ENCODE data around the gene PRCD. TPM values are rescaled to one million over a fixed set of nuclear protein-coding genes. Genes with fewer than 3 reads are reported as not detected.
"Not testable (repeated sequence)": the region's sequence is repeated elsewhere in the genome, so short reads cannot be mapped to it uniquely, and the experiment has no call there.

PRCD gene
- total RNA-seq, 1 donor from 2014 or later, result 3.3 TPM

DNA sequence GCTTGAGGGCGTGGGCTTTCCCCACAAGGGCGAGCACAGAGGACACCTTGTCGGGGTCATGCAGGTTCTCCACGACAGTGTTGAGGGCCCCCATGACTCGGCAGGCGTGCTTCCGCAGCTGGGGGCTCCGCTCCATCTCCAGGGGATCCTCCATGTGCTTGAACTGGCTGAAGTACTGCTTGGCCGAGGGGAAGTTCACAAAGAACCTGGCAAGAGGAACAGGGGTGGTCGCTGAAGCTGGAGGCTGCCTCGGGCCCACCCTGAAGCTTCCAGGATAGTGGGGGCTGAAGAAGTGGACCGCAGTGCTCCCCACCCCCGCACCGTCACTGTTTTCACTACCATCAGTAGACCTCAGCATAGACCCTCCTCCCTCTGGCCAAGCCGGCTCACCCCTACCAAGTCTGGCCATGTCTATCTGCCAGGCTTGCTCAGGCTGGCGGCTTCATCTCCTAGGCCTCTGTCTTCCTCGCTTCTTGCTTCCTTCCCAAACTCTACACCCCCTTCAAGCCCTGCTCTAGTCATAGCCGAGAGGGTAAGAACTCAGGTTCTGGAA, 8.3 kb upstream of the PRCD start:
- H3K27ac Mint-ChIP-seq, result peak overlapping the region; percentile 75
- H3K27me3 Mint-ChIP-seq, result peaks cover 24% of the 10 kb centered on the region
- DNase-seq (ENCODE audit: extremely low spot score, unreplicated experiment), result no peak
- no peaks in the 10 kb centered on the region for H3K36me3 Mint-ChIP-seq
- H3K4me3 Mint-ChIP-seq, result peak overlapping the region; percentile 15
- no peaks in the 10 kb centered on the region for H3K9me3 Mint-ChIP-seq
- TF ChIP-seq, protein P1, sequence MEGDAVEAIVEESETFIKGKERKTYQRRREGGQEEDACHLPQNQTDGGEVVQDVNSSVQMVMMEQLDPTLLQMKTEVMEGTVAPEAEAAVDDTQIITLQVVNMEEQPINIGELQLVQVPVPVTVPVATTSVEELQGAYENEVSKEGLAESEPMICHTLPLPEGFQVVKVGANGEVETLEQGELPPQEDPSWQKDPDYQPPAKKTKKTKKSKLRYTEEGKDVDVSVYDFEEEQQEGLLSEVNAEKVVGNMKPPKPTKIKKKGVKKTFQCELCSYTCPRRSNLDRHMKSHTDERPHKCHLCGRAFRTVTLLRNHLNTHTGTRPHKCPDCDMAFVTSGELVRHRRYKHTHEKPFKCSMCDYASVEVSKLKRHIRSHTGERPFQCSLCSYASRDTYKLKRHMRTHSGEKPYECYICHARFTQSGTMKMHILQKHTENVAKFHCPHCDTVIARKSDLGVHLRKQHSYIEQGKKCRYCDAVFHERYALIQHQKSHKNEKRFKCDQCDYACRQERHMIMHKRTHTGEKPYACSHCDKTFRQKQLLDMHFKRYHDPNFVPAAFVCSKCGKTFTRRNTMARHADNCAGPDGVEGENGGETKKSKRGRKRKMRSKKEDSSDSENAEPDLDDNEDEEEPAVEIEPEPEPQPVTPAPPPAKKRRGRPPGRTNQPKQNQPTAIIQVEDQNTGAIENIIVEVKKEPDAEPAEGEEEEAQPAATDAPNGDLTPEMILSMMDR (conservative IDR thresholded peaks at IDR 0.05), result no peak
- H3K4me1 Mint-ChIP-seq (ENCODE audit: unreplicated experiment), result peaks cover 31% of the 10 kb centered on the region

DNA sequence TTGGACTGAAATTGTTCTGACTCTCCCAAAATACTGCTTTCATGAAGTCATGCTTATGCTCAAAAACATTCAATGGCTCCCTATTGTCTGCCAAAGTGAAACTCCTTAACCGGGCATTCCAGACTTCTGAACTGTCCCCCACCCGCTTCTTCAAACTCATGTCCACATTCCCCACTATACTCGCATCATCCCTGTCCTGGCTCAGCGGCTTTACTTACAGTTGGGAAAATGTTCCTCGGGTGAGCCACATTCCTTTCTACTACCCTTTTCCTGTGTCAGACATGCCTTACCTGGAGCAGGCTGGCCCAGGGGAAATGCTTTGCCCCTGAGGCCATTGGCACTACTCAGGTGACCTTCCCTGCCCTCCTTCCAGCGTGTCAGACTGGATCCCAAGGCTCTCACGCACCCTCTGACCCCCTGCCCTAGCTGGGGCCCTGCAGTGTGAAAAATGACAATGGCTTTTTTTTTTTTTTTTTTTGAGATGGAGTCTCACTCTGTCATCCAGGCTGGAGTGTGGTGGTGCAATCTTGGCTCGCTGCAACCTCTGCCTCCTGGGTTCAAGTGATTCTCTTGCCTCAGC, 7.7 kb upstream of the PRCD start:
- Mint-ChIP-seq H3K9me3 (no peaks in the 10 kb centered on the region), H3K27me3 (peaks cover 27% of the 10 kb centered on the region), H3K4me1 (ENCODE audit: unreplicated experiment) (peaks cover 30% of the 10 kb centered on the region), H3K36me3 (no peaks in the 10 kb centered on the region), H3K4me3 (peak overlapping the region; percentile 15), H3K27ac (peak overlapping the region; percentile 75)
- DNase-seq (ENCODE audit: extremely low spot score, unreplicated experiment), result no peak
- TF ChIP-seq, protein P1 (conservative IDR thresholded peaks at IDR 0.05), result no peak

DNA sequence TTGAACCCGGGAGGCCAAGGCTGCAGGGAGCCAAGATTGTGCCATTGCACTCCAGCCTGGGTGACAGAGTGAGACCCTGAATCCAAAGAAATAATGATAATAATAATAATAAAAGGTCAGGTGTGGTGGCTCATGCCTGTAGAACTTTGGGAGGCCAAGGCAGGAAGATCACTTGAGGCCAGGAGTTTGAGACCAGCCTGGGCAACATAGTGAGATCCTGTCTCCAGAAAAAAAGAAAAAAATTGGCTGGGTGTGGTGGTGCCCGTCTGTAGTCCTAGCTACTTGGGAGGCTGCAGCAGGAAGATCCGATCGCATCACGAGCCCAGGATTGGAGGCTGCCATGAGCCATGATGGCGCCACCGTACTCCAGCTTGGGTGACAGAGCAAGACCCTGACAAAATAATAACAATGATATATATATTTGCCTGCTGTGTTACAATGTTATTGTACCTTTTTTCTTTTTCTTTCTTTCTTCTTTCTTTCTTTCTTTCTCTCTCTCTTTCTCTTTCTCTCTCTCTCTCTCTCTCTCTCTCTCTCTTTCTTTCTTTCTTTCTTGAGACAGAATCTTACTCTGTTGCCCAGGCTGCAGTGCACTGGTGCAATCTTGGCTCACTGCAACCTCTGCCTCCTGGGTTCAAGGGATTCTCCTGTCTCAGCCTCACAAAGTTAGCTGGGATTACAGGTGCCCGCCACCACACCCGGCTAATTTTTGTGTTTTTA, 6.0 kb upstream of the PRCD start:
- not testable (repeated sequence) for DNase-seq (ENCODE audit: extremely low spot score, unreplicated experiment); H3K27ac Mint-ChIP-seq; H3K36me3 Mint-ChIP-seq; H3K9me3 Mint-ChIP-seq; H3K4me3 Mint-ChIP-seq
- peaks cover 28% of the 10 kb centered on the region for H3K4me1 Mint-ChIP-seq (ENCODE audit: unreplicated experiment)
- peaks cover 33% of the 10 kb centered on the region for H3K27me3 Mint-ChIP-seq

DNA sequence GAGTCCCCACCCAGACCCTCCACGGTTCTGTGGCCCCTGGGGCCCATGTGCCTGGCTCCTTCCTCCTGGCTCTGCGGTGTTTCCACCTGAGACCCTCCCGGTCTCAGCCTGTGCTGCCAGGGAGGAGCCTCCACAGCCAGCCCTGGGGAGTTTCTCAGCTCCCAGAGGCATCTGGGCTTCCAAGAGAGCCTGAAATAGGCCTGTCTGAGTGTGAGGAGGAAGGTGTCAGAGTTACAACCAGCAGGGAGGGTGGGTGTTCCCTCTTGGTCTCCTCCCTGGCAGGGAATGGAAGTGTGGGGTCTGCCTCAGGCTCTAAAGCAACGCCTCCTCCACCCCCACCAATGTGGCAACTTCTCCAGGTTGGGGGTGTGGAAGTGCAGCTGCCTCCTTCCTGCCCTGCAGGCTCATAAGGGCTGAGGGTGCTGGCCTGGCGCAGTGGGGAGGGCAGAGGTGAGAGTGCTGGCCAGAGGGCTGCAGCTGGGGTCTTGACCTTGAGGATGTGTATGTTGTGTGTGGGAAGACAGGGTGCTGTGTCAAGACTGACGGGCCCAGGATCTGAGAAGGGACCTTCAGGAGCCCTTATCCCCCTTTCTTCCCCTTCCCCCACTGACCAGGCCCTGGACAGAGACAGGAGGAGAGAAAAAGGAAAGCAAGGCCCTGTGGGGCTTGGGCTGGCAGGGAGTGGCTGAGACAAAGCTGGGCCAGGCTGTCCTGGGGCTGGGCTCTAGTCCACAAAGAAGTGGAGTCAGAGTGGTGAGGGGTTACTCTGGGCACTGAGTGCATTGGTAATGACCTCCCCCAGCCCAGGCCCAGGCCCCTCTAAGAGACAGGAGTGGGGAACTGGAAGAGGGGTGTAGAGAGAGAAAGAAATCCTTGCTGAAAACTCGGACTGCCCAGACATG, 4.8 kb upstream of the PRCD start:
- Mint-ChIP-seq H3K4me1 (ENCODE audit: unreplicated experiment) (peaks cover 29% of the 10 kb centered on the region), H3K27ac (no peak overlapping the region), H3K4me3 (peak overlapping the region; percentile 44), H3K36me3 (no peaks in the 10 kb centered on the region), H3K9me3 (no peaks in the 10 kb centered on the region), H3K27me3 (peaks cover 42% of the 10 kb centered on the region)
- no peak for DNase-seq (ENCODE audit: extremely low spot score, unreplicated experiment)
- TF ChIP-seq, protein P1 (conservative IDR thresholded peaks at IDR 0.05), result no peak

DNA sequence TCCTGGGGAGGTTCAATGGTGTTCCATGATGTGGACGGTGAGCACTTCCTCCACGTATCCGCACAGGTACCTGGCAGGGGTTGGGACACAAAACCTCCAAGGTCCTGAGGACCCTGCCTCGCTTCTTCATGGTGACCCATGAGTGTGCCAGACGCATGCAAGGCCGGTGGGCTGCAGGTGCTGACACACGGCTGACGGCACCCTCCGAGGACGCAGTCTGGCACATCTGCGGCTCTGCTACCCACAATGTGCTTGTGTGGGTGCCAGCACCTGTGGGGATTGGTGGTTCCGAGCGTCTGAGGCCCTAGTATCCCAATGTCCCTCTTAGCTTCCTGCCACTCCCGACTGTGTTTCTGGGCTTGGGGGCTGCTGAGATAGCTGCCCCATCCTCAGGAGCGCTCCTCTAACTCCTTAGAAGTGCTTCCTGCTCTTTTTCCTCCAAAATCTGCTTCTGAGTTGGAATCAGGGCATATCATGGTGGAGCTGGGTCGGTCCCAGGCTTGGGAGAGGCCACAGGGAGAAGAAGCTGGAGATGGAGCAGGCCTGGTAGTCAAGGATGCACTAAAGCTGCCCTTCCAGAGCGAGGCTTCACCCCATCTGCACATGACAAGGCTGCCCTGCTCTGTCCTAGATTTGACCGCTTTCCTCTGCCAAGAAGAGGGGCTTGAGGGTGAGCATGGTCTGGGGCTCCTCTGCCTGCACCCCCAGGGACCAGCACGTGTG, 3.9 kb upstream of the PRCD start:
- H3K27me3 Mint-ChIP-seq, result peaks cover 47% of the 10 kb centered on the region
- H3K4me1 Mint-ChIP-seq (ENCODE audit: unreplicated experiment), result peaks cover 32% of the 10 kb centered on the region
- H3K27ac Mint-ChIP-seq, result no peak overlapping the region
- TF ChIP-seq, protein P1 (conservative IDR thresholded peaks at IDR 0.05), result no peak
- DNase-seq (ENCODE audit: extremely low spot score, unreplicated experiment), result no peak
- peak overlapping the region; percentile 57 for H3K4me3 Mint-ChIP-seq
- H3K9me3 Mint-ChIP-seq, result no peaks in the 10 kb centered on the region
- no peaks in the 10 kb centered on the region for H3K36me3 Mint-ChIP-seq
